Activated gamma-delta T cell treated with Interleukin-2 at 50 U/mL for 16 hours (primary cell): ENCODE measurements around the gene CTRL.
"Not testable (repeated sequence)": the region's sequence is repeated elsewhere in the genome, so short reads cannot be mapped to it uniquely, and the experiment has no call there.

ENCODE experiments used
- DNase-seq: peaks from one replicate; pipeline ENCODE4 v3.0.0-alpha.2; 2020

CTRL gene

DNA sequence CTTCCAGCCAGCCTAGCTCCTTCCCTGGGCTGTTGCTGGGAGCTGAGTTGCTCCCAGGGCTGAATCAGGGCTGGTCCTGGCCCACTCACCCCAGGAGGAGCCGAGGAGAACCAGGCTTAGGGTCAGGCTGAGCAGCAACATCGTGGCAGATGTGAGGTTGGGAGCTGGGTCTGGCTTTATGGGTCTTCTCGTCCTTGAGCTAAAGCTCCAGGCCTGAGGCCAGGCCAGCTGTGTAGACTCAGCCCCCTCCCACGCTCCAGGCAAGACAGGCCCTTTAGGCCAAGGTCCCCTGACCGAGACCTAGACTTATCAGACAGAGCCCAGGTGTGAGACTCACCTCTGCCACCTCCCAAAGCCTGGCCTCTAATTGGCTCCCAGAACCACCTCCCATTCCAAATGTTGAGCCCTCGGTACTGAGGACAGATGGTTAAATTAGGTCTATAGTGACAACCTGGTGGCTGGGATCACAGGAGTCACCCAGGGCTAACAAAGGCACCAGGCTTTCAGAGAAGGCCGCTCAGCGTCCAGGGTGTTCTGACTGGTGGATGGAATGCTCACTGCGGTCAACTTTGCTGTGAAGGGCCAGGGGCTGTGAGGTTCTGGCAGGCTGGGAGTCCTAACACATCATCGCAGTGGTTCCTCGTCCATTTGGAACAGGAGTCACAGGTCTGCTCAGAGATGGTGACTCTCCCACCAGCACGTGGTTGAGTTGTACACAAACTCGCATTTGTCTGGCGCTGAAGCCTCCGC, at the start of gene CTRL:
Gene CTRL (minus strand): TSS at position 151 of the 750 bp plus-strand sequence. CDS start 10 bp downstream, at position 141.
- DNase-seq: no peak

DNA sequence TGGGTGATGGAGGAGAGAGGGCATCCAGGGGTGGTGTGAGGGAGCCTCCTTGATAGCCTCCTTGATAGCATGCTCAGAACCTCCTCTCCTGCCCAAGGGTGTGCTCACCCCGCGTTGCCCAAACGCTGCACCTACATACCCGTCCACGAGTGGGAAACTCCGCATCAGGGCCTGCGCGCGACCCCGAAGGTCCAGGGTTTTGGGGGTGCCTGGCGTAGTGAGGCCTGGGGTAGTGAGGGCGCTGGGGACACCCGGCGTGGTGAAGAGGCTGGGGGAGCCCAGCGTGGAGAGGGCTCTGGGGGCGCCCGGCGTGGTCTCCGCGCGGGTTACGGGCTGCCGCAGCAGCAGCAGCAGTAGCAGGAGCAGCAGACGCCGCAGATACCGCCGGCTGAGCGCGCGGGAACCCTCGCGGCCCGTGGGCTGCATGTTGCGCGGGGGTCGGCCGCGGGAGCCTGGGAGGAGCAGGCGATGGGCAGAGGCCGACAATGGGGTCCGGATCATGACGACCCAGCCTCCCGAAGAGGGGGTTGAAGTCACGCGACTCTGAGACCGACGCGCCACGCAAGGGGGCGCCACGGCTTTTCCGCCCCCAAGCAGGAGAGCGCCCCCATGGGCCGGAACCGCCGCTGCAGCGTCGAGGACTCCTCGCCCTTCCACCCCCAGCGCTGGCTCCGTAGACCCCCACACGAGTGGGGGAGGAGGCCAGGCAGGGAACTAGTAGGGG, 48.5 kb upstream of the CTRL start, which contains the start of gene DPEP3:
Gene DPEP3 (minus strand): TSS at position 545 of the 724 bp plus-strand sequence. CDS start 119 bp downstream, at position 426.
- DNase-seq: no peak

DNA sequence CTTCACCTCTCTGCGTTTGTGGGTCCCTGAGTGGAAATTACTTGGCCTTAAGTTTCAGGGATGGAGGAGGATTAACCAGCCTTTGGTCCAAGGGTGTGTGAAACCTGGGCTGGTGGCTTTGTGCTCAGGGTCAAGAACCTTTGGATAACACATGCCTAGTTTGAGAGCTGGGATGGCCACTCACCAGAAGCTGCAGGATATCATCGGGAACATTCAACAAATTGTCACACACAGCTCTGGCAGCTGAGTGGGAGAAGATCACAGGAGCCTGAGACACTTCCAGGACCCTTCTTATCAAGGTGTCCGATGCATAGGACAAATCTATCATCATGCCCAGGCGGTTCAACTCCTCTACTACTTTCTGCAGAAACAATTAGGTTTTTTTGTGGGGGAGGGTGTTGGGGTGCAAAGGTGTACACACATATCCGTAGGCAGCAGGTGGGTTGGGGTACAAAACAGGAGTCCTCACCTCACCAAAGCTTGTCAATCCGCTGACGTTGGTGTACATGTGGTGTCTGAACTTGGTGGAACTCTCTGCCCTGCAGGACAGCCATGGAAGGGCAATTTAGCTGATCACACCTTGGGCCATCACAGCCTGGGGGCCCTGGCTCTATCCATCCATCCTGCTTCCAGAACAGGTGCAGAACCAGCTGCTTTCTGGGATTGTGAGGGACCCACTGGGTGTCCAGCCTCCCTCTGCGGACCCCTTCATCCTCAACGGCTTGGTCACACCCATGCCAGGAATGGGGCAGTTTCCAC, 46.0 kb upstream of the CTRL start:
- DNase-seq: no peak

DNA sequence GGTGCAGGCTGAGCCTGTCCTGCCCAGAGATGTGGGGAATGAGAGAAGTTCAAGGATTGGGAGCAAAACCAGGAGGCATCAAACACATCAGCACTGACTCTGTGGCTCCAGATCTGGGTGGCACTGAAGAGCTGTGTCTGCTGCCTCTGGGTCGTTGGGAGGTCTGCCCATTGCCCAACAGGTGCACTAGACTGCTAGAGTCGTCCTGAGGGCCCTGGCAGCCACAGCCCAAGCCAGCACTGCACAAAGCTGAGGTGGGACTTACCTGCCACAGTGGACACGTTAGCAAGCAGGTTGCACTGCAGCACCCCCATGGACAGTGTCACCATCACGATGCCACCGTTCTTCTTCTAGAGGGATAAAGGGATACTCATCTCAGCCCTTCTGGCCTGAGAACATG, 45.3 kb upstream of the CTRL start:
- no peak for DNase-seq

DNA sequence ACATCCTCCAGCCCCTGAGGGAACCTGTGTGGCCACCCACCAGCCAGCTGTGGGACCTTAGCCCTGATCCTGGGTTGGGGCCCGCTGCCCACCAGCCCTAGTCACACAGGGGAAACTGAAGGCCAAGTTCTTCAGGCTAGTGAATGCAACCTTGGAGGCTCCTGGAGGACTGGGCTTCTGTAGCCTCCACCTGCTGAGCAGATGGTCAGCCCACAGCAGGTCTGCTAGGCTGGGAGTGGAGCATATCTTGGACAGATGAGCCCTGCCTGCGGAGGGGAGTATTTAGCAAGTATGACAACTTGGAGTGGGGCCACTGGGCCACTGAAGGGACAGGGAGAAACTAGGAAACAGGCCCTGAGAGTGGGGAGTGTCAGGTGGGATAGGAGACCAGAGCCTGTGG, 44.5 kb upstream of the CTRL start:
- DNase-seq: no peak

DNA sequence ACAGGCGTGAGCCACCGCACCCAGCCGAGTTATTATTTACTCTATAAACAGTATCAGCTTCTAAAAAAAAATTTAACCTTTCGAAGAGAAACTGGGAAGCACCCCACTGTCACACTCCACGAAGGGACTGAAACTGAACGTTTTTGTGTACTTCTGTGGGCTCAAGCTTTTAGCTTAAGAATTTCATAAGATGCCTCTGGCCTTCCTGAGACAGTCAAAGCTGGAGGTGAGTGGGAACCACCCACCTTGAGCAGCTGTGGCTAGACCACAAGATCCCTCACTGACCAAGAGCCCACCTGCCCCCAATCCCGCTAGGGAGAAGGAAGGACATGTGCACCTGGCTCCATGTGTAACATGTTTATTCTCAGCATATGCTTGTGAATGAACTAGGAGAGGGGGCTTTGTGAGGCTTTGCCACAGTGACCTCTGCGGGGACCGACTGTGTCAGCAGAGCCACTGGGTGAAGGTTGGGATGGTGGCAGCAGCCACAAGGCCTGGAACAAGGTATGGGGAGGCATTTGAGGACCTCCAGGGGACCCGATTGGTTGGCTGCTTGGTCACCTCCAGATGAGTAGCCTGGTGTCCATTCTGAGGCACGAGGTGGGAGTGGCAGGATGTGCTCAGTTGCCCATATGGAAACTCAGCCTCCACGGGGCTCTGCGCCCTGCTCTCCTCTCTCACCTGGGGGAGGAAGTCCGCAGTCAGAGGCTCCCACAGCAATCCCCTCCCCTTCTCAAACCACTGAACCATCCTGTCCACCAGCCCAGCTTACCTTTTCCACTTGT, 43.9 kb upstream of the CTRL start:
- DNase-seq: no peak

DNA sequence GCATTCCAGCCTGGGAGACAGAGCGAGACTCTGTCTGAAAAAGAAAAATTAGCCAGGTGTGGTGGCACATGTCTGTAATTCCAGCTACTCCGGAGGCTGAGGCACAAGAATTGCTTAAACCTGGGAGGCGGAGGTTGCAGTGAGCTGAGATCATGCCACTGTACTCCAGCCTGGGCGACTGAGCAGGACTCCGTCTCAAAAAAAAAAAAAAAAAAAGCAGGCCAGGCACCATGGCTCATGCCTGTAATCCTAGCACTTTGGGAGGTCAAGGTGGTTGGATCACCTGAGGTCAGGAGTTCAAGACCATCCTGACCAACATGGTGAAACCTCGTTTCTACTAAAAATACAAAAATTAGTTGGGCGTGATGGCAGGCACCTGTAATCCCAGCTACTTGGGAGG, 40.6 kb upstream of the CTRL start:
- DNase-seq: not testable (repeated sequence)

DNA sequence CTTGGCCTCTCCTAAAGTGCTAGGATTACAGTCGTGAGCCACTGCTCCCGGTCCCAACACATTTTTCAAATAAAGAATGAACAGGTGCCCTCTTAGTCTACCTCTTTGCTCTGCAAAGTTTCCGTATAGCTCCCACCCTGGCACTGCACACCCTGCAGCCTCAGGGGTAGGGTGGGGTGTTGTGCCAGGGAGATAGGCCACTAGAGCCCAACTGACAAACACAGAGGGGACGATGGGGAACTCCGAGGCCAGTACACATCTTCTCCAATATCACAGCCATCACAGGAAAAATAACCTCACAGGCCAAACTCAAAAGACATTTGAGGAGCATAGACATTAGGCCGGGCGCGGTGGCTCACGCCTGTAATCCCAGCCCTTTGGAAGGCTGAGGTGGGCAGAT, 39.4 kb upstream of the CTRL start:
- DNase-seq: no peak

DNA sequence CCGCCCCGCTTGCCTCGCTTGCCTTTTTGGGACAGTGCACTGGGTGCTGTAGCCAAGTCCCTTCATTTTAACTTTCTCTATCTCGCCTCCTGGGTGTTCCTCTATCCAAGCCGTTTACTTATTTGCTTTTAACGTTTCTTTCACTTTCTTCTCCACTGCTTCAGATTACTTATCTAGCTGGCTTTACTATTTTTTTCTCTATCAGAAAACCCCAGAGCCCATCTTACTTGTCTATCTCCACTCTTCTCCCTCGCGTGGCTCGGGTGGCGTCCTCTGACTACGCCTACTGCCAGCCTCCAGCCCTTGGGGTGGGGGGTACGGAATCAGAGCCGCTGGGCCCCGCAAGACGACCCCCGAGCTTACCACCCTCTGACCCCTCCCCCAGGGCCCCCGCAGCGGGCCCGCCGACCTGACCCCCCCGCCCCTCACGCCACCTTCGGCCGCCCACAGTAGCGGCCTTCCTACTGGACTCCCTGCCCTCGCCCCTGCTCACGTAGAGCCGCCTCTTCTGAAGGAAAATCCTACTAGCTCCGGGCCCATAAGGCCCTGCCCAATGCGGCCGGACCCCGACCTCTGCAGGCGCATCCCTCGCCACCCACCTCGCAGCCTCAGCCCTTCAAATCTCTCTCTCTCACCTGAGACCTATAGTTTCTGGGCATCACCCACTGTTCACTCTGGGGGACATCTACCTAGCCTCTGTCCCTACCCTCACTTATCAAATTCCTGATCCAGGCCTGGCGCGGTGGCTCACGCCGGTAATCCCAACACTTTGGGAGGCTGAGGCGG, 37.8 kb upstream of the CTRL start:
- no peak for DNase-seq

DNA sequence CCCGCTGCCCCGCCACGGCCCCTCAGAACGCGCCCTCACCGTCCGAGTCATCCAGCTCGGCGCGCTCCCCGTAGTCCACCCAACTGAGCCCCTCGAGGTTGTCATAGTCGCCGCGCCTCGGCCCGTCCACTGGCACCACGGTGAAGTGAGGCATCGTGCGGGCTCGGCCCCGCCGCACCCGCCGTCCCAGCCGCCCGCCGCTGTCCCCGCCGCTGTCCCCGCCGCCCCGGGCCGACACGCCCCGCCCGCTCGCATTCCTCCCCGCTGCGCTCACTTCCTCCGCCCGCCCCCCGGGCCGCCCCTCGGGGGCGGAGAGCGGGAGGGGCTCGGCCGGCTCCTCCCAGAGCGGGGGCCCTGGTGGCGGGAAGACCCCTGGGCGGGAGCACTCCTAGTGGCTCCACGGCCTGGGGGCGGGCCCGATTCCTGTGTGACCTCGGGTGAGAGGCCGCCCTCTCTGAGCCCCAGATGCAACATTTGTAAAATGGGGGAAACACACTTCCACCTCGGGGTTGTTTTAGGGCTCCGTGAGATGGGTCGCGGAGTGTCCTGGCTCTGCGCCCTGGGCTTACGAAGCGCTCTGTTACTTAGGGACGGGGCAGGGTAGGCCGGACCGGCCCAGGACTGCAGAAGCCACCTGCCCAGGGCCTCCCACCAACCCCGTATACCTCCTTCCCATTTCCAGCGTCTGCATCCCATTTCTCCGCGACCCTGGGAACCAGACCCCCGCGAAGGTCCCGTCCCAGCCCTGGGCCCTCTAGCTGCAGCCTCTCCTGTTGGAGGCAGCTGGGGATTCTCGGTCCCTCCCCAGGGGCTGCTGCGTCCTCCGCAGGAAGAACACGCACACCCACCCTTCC, 37.0 kb upstream of the CTRL start, which contains the start of gene SLC12A4:
Gene SLC12A4 (minus strand): TSS at position 238 of the 854 bp plus-strand sequence. CDS start 84 bp downstream, at position 154.
- peak; percentile 79 for DNase-seq

DNA sequence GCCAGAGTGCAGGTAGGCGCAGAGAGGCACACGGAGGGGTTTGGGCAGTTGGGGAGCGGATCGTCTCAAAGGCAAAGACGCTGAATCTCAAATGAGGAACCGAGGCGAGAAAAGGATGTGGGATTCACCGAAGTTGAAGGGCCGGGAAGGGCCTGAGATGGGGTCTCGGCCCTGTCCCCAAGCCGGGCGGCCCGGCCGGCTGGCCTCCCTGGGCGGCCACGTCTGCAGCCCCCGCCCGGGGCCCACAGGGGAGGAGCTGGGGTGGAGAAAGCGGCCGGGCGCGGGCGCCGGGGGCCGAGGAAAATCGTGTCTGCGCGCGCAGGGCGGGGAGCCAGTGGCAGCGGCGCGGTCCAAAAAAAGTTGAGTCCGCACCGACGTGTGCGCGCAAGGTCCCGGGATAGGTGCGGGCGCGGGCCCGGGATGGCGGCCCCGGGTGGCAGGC, 36.3 kb upstream of the CTRL start:
- DNase-seq: no peak

DNA sequence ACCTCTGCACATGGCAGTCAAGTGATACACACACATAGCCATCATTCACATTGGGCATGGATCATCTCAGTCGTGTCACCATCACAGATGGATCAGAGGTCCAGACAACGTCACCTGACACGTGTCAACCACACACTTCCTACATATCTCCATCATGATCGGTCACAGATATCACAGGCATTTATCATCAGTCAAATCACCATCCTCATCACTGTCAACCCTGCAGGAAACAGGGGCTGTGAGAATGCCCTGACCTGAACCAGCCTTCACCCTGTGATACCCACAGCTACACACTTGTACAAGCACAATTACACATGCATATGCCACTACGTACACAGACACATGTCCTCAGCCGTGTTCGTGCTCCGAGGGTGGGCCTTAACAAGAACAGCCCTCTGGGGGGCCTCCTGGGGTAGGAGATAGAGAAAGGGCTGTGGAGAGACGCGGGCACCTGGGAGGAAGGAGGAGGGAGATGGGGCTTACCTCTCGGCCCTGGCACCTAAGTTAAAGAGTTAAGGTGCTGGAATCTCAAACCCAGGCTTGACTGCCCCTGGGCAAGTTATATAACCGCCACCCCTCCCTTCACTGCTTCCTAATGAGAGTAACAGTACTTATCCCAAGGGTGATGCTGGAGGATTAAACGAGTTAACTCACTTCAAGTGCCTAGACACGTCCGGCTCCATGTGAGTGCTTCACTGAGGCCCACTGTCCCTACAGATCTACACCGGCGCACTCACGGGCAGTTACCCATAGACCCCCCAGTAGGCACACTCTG, 35.7 kb upstream of the CTRL start:
- DNase-seq: no peak

DNA sequence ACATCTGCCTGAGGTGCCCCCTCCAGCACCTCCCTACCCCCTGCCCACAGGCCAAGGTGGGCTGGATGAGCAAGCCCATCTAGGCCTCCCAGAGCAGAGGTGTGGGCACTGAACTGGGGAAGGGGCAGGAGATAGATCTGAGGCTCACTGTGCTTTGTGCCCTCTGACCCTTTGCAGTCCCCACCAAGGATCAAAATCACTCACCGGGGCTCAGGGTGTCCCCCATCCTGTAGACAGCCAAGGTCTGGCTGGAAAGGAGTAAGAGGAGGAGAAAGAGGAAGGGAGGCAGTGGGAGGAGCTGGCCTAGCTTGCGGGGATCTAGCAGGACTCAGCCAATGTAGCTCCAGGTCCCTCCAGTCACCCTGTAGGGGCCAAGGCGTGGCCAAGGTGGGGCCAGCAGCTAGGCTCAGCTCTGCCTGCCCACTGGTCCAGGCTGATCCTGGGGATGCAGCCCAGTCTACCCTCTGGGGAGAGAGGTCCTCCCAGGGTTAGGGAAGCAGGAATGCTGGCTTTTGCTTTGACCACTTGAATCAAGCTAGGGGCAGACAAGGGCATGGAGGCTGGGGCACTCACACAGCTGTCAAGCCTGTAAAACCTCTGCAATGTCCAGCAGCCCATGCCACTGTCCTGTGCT, 35.0 kb upstream of the CTRL start:
- no peak for DNase-seq

DNA sequence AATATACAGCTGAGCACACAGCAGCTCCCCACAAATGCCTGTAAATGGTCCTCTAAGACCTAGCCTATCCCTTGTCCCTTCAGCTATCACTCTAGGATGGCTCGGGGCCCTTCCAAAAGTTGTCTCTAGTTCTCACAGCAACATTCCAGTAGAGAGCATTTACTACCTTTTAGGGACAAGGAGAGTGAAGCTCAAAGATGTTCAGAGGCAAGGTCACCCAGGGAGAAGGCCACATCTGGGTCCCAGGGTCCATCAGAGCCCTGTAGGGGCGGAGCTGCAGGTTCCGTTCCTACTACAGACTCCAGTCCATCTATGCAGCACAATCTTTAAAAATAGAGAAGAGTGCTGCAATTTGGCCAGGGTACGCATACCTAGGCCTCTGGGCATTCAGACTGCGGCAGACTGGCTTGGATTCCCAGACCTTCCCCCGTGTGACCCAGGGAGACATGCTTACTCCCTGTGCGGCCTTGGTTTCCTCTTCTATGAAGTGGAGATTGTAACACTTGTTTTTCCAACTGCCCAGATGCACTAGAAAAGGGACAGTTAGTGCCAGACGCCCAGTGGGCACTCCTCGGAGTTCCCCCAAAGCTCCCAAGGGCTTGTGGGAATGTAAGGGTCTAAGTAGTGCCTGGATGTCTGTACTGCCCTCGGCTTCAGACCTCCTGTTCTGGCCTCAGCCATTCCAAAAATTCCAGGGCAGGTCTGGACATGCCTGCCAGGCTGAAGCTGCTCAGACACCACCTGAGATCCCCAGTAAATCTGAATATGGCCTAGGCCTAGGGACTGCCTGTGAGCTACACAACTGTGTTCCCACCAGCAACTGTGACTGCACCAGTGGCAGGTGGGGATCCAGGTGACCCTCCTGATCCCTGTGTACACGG, 34.2 kb upstream of the CTRL start:
- no peak for DNase-seq

DNA sequence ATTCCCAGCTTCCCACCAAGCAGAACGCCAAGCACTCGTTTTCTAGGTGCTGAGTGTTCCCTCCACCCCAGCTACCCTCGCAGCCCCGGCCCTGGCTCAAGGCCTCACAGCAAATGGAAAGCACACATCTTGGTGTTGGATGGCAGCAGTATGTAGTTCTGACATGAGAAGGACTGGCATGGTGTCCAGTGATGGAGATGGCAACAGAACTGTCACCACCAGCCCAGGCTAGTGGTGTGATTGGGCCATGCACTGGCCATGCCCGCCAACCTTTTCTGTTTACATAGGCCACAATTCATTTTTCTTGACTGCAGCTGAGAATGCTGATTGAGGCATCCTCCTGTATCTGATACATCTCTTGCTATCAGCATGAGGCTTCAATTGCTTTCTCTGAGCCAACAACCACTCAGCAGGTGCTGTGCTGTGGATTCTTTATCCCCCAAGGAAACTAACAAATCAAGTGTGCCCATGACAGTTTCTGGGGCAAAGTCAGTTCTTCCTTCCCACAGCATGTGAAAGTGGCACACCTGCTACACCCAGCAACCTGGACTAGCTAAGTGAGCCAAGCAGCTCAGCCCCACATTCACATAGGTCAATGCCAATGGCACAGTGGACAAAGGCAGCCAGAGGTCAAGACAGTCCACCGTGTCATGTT, 32.9 kb upstream of the CTRL start:
- no peak for DNase-seq

DNA sequence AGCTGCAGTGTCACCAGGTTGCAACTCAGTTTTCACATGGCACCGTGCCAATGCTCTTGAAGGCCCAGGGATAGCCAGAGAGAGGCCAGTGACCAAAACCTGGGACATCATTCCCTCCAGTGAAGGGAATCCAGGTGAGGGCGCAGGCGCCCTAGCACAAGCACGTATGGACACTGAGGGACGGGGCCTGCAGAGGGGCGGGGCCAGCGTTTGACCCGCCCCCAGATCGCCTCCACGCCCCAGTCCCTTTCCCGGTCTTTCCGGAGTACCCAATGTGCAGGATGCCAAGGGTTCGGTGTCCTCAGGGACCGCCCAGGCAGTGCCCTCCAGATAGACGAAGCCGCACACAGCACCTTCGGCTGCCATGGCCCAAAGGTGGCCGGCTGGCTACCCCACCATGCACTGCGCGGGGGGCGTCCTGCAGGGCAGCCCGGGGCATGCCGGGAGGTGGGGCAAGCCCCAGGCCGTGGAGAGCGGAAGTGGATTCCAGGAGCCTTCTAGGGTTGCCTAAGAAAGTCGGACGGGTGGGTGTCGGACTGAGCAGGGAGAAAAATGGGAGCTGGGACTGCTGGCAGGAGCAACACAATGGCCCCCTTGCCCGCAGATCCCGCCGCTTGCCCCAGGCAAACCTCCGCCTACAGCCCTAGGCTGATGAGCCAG, 32.1 kb upstream of the CTRL start:
- no peak for DNase-seq

DNA sequence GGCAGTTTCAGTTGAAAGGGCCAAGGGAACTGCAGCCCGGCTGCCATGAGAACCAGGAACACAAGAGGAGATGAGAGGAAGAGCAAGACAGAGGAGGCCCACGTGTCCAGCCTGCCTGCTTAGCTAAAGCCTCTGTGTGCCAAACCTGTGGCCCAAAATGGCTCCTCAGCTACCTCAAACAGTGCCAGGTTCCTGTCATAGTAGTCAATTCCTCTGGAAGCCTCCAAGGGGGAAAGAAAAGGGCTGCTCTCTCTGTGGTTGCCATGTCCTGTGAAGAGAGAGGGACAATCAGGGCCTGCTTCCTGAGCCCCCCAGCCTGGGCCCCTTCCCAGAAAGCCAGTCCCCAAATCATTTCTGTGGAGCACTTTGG, 31.6 kb upstream of the CTRL start:
- no peak for DNase-seq
